ENCODE results near the gene PTPN14.

GRCh38 chr1:214360525-214361164 is 190.8 kb downstream of the PTPN14 start:
- TF ChIP-seq CSDC2 (CRISPR knock-in tag; IDR thresholded peaks at IDR 0.05) = no peak
- no peak for TF ChIP-seq CREB5 (CRISPR knock-in tag; IDR thresholded peaks at IDR 0.05; ENCODE audit: low read depth)
- no peak for TF ChIP-seq ARNTL (CRISPR knock-in tag; IDR thresholded peaks at IDR 0.05; ENCODE audit: borderline replicate concordance, low read depth)

Data from SK-N-SH treated with all-trans-retinoic acid at 6 μM for 48 hours (cell line).